GM19035 (cell line): Measurements from ENCODE around the gene KRT38.
"Not testable (repeated sequence)": the region's sequence is repeated elsewhere in the genome, so short reads cannot be mapped to it uniquely, and the experiment has no call there.

Source experiments
- ATAC-seq: cut with Tn5 transposase; IDR thresholded peaks from one replicate; pipeline ENCODE4 v1.9.1; 2021; ENCODE audit not compliant: unreplicated experiment

KRT38 gene

GRCh38 chr17:41424111-41424635 lies 16.6 kb downstream of the KRT38 start, which contains the start of gene KRT37:
KRT37 (minus strand) TSS chr17:41424585; CDS start chr17:41424523, 62 bp downstream.
- ATAC-seq: no peak

- ATAC-seq: not testable (repeated sequence)
These were observed 18.2 kb downstream of the KRT38 start for GRCh38 chr17:41422586-41422985.

- no peak for ATAC-seq
These were observed 19.2 kb downstream of the KRT38 start for GRCh38 chr17:41421617-41422016.

- no peak for ATAC-seq
These were observed 19.7 kb downstream of the KRT38 start for GRCh38 chr17:41421116-41421515.

- no peak for ATAC-seq
These were observed 20.6 kb downstream of the KRT38 start for GRCh38 chr17:41420134-41420533.

GRCh38 chr17:41419716-41420115 lies 21.1 kb downstream of the KRT38 start:
- no peak for ATAC-seq

GRCh38 chr17:41418116-41418860 lies 22.5 kb downstream of the KRT38 start:
- ATAC-seq: no peak

- ATAC-seq: no peak
These were observed 23.2 kb downstream of the KRT38 start for GRCh38 chr17:41417576-41418015.

GRCh38 chr17:41417127-41417526 lies 23.7 kb downstream of the KRT38 start:
- no peak for ATAC-seq

GRCh38 chr17:41416479-41416878 lies 24.3 kb downstream of the KRT38 start:
- ATAC-seq: no peak

GRCh38 chr17:41415833-41416335 lies 24.9 kb downstream of the KRT38 start:
- no peak for ATAC-seq

- no peak for ATAC-seq
These were observed 25.4 kb downstream of the KRT38 start for GRCh38 chr17:41415411-41415810.

GRCh38 chr17:41413982-41414381 lies 26.8 kb downstream of the KRT38 start:
- no peak for ATAC-seq

GRCh38 chr17:41413353-41413957 lies 27.3 kb downstream of the KRT38 start:
- ATAC-seq: no peak

- ATAC-seq: no peak
These were observed 29.5 kb downstream of the KRT38 start for GRCh38 chr17:41411072-41411840.

- ATAC-seq: no peak
These were observed 33.6 kb downstream of the KRT38 start for GRCh38 chr17:41407226-41407625.

- ATAC-seq: no peak
These were observed 34.6 kb downstream of the KRT38 start for GRCh38 chr17:41406205-41406604.

- ATAC-seq: no peak
These were observed 36.6 kb downstream of the KRT38 start for GRCh38 chr17:41404024-41404671.

- no peak for ATAC-seq
These were observed 37.3 kb downstream of the KRT38 start for GRCh38 chr17:41403404-41404023.

- no peak for ATAC-seq
These were observed 38.6 kb downstream of the KRT38 start for GRCh38 chr17:41402161-41402560.
